ENCODE data around the gene KCNQ5. TPM values are rescaled to one million over a fixed set of nuclear protein-coding genes. Genes with fewer than 3 reads are reported as not detected.
A peak's percentile ranks its signal among the peaks of the same experiment; 100 is the strongest.

The KCNQ5 gene
- total and polyA plus RNA-seq, 10 of the 15 experiments (the other 5 are each of a cell fraction or from before 2014, with no cell fraction given) = 0.60 to 16.2 (median 3.2) TPM

- TF ChIP-seq NKRF (conservative IDR thresholded peaks at IDR 0.05) (no peak), FOXK2 (IDR thresholded peaks at IDR 0.05) (no peak), KAT2A (conservative IDR thresholded peaks at IDR 0.05; ENCODE audit: control insufficient read depth, low read depth, low read length) (no peak), ZBTB33 (IDR thresholded peaks at IDR 0.05) (no peak), NR2F1 (conservative IDR thresholded peaks at IDR 0.05) (peak; percentile 19; the same call in 1 of the 2 replicates), NFIC (IDR thresholded peaks at IDR 0.05; ENCODE audit: low read depth, low read length) (peak; percentile 56; the same call in 1 of the 2 replicates), RELB (IDR thresholded peaks at IDR 0.05; ENCODE audit: low read depth) (peak; percentile 71; the same call in 1 of the 2 replicates), PML (IDR thresholded peaks at IDR 0.05; ENCODE audit: low read length) (no peak), MAX (IDR thresholded peaks at IDR 0.05; ENCODE audit: low read depth, low read length) (no peak), BCL3 (IDR thresholded peaks at IDR 0.05; ENCODE audit: borderline replicate concordance, insufficient read depth, low read depth, low read length, poor library complexity, severe bottlenecking) (peak; percentile 25), ZNF217 (IDR thresholded peaks at IDR 0.05) (no peak), REST (IDR thresholded peaks at IDR 0.05; ENCODE audit: low read depth, low read length) (no peak), BCL11A (IDR thresholded peaks at IDR 0.05; ENCODE audit: low read depth, low read length) (0 out of 2 replicates have a peak, but pooled peaks have one; percentile 25), JUND (IDR thresholded peaks at IDR 0.05; ENCODE audit: low read depth, low read length) (no peak; the same call in 1 of the 2 replicates), USF2 (IDR thresholded peaks at IDR 0.05; ENCODE audit: borderline replicate concordance, low read depth, low read length) (no peak)
Measured at GRCh38 chr6:73123632-73124329, 501.9 kb downstream of the KCNQ5 start (continued).

All from GM12878 (cell line).